ENCODE measurements around the gene RAB9A.

GRCh38 chrX:13759152-13759718 is 70.3 kb downstream of the RAB9A start:
- TF ChIP-seq CTCF (IDR thresholded peaks at IDR 0.05), result no peak
- no peak for TF ChIP-seq EP300 (IDR thresholded peaks at IDR 0.05)
